Breast epithelium (tissue), 3 donors: Measurements from ENCODE around the gene SEC61A1.

Experiments
- CTCF ChIP-seq, 3 donors: fragments of 450-650 bp; IDR thresholded peaks; one replicate each; pipeline ENCODE4 v1.5.1; 2016 to 2017; ENCODE audit warnings: antibody characterized with exemption in 3 of 3, mild to moderate bottlenecking in 3 of 3, moderate library complexity in 3 of 3
- POLR2A ChIP-seq: fragments of 450-650 bp; IDR thresholded peaks from one replicate; pipeline ENCODE4 v1.6.1; 2016; ENCODE audit warnings: antibody characterized with exemption, mild to moderate bottlenecking, moderate library complexity

DNA sequence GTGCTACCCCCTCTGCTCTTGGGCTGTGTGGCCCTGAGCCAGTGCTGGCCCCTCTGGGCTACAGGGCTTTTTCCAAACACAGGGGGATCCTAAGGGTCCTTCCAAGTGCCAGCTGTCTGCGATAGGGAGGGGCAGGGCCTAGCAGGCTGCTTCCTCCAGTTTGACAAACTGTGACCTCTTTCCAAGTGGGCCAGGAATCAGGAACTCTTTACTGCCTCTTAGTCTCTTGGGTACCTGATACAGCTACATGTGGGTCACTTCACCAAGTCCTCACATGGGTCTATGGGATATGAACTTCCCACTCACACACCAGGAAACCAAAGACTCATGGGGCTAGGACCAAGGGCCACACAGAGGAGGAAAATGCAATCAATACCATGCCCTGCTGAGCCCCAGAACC is 25.4 kb downstream of the SEC61A1 start:
- TF ChIP-seq POLR2A (no peak), CTCF (IDR thresholded peaks at IDR 0.05) (no peak)
